Measurements from ENCODE around the gene ZNF581.

ZNF581 gene, protein sequence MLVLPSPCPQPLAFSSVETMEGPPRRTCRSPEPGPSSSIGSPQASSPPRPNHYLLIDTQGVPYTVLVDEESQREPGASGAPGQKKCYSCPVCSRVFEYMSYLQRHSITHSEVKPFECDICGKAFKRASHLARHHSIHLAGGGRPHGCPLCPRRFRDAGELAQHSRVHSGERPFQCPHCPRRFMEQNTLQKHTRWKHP

DNA sequence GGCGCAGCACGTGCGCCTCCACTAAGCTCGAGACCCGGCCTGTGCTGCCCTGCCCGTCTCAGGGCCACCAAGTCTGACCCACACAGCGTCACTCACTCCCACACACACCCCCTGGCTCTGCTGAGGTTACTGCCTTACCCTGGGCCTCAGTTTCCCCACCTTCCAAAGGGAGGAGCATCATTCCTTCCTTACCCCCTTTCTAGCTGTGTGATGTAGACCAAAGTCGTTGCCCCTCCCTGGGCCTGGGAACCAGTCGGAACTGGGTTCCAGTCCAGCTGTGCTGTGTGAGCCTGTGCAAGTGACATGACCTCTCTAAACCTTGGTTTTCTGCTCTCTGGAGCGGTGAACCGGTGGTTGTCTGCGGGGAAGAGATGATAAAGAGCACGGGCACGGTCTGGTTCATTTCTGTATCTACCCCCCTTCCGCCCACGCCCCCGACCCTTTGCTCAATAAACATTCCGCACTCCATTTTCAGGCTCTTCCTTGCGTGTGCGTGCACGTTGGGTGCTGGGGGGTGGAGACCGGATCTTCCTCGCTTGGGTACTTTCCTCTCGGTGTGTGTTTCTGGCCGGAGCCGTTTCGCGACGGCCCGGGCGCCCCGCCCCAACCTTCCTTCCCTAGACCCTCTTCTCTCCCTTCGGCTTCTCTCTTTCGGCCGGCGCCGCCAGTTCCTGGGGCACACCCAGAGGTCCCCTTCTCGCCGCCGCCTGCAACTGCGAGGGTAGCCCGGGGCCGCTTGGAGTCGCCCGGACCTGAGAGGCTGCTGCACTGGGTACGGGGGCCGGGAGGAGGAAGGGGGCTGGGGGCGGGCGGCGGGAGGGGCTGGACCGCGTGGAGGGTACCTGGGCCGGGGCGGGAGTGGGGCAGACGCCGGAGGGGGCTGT, at the start of gene ZNF581:
ZNF581 (plus strand) TSS at position 647 of the 884 bp plus-strand sequence. CDS start 923 bp downstream, outside the sequence.
- peak; percentile 69 for DNase-seq (ENCODE audit: low read depth)

DNA sequence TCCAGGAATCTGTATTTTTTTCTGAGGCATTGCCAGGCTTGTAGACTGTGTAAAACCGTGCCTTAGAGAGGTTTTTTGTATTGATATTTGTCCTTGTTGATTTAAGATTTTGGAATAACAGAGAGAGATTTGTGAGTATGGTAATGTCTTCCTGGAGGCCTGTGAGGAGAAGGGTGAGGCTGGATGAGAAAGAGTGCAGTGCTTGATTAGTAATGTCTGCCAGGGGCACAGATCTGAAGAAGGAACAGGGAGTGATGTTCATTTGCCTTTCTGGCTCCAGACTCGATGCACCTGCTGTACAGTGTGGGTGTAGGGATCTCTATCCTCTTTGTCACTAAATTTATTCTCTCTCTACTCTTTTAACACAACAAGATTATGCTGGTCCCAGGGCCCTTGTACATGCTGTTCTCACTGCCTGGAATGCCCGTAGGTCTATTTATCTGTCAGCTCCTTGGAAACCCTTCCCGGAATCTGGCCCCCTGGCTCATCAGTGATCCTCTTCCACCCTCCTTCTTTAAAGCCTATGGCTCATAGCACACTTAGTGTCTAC, 48.4 kb upstream of the ZNF581 start:
- no peak for DNase-seq (ENCODE audit: low read depth)

DNA sequence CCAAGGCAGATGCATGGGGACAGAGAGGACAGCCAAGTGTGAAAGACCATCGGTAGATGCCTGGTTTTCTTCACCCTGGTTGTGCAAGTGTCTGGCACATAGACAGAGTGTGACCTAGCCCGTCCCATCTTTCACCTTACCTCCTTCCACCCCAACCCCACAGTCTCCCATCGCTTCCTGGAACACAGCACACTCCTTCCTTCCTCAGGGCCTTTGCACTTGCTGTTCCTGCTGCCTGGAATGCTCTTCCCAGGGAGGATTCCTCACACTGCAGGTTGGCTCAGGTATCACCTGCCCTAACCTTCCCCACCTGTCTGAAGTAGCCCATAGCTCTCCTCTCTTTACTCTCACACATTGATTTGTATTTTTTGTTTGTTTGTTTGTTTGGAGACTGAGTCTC, 47.1 kb upstream of the ZNF581 start:
- no peak for DNase-seq (ENCODE audit: low read depth)

DNA sequence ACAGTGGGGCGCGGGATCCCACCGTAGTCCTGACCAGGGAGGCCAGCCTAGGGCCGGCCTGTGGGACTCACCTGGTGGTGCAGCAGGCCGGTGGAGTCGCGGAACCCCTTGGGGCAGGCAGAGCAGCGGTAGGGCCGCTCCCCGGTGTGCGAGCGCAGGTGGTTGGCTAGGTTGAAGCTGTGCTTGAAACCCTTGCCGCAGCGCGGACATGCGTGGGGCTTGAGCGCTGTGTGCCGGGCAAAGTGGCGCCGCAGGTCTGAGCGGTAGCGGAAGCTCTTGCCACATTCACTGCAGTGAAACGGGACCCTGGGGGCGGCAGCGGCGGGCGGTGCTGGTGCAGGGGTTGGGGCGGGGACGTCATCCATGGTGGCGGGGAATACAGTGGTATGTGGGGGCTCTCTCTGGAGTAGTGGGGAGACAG, 45.9 kb upstream of the ZNF581 start:
- no peak for DNase-seq (ENCODE audit: low read depth)

DNA sequence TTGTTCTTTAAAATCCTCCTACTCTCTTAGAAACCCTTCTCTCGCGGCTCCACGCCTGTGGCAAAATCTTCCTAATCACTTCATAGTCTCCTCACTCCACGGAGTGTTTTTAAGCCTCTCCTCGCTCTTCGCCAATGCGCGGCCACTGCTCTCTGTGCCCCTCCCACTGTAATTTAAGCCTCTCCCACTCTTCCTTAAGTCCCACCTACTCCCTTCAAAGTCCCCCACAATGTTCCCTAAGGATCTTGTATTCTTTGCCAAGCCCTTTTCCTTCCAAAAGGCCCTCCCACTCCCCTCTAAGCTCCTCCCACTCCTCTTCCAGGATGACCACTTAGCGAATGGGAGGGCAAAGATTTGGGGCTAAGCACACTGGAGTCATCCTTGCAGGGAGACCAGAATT, 45.4 kb upstream of the ZNF581 start:
- no peak for DNase-seq (ENCODE audit: low read depth)

DNA sequence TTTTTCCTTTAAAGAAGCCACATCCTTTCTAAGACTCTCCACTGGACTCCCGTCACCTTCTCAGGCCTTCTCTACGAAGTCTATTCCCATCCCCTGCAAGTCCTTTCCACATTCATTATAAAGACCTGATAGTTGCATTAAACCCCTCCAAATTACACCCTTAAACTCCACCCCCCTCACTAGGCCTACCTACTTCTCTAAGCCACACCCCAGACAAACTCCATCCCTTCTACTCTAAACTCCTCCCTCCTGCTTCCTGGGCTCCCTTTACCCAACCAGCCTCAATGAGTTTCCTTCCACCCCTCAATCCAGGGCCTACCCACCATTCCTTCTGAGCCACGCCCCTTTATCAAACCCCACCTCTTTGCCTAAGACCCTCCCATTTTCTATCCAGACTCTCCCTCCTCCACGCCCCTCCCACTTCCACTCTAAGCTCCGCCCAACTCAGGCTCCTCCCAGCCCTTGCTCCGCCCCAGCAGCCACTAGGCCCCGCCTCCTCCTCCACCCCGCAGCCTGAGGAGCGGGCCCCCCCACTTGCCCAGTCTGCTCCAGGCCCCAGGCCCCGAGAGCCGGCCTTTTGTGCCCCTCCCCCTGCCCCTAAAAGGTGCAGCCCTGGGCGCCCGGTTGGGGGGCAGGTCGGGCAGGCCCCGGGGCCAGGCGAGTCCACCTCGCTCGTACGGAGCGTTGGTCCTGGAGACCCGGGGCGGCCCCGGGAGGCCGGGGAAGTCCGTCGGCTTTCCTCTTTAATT, 44.6 kb upstream of the ZNF581 start:
- peak; percentile 85 for DNase-seq (ENCODE audit: low read depth)

DNA sequence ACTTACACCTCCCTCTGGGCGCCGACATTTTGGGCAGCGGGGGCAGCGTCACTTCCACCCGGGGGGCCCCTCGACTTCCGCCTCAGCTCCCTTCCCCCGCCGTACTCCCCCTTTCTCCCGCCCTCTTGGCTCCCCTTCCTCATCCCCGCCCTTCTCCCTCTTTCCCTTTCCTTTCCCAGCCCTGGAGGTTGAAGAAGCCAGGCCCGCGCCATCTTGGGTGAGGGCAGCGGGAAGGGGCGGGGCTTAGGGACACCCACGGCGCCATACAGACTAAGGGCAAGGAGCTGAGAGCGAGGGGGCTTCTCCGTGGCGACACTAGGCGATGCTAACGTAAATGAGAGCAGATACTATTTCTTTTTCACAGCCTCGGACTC, 44.0 kb upstream of the ZNF581 start, which contains the start of gene FIZ1:
FIZ1 (minus strand) TSS at position 50 of the 374 bp plus-strand sequence. CDS start 1,652 bp downstream, outside the sequence.
- DNase-seq (ENCODE audit: low read depth) = peak; percentile 94

DNA sequence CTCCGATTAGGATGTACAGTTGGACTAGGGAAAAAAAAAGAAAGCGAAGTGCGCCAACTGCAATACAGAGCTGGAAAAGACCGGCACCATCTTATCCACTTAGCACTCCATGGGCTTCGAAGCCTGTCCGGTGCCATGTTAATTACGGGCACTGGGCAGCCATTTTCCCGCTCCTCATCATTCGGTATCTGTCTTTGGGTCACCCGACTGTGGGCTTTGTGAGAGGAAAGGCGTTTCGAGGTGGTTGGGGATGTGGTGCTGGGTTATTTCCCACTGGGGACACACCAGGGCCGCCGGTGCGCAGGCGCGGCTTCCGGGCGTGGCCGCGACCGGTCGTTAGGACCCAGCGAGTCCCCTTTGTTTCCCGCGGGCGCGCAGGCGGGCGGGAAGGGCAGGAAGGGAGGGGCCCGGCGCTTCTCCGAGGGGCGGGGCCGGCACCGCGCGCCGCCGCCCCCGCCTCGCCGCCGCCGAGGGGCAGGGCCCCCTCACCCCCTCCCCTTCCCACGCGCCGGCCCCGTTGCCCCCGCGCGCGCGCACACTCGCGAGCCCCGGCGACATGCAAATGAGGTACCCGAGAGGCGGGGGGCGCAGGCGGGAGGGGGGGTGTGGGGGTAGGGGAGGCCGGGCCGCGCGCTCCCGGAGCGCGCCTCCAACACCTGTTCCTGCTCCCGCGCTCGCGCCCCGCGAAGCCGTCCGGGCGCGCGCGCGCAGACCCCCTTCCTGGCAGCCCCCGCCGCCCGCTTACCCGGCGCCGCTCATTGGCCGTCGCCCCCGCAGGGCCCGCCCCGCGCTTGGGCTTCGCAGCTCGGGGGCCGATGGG, 43.4 kb upstream of the ZNF581 start, which contains the start of gene ZNF524:
ZNF524 (plus strand) TSS at position 447 of the 820 bp plus-strand sequence. CDS start 1,825 bp downstream, outside the sequence.
- peak; percentile 78 for DNase-seq (ENCODE audit: low read depth)

DNA sequence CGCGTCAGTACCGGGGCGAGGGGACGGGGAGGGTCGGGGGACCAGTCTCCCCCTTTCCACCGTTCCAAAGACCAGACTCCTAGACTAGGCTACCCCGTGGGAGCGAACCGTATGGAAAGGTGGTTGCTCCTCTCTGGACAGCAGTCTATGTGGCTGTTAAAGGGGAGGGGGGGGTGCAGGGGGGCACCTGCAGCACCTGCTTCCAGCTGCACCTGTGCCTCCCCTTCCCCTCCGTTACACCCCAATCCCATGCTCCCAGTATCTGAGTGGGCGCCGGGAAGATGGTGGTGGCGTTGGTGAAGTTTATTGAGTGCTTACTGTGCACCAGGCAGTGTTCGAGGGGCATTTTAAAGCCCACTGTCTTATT, 42.8 kb upstream of the ZNF581 start:
- DNase-seq (ENCODE audit: low read depth) = no peak

DNA sequence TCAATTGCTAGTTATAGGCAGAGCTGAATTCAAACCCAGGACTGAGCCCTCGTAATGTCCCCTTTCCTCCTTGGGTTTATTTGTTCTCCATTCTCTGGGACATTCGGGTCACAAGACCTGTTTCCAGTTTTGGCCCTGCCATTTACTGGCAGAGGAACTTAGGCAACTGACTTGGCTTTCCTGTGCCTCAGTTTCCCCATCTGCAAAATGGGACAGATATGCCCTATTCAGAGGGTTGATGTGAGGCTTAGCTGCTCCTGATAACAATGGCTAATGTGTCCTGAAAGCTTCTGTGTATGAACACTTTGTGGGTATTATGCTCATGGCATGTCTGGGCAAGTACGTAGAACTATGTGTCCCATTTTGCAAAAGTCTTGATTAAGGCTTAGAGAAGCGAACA, 42.4 kb upstream of the ZNF581 start:
- DNase-seq (ENCODE audit: low read depth) = no peak

DNA sequence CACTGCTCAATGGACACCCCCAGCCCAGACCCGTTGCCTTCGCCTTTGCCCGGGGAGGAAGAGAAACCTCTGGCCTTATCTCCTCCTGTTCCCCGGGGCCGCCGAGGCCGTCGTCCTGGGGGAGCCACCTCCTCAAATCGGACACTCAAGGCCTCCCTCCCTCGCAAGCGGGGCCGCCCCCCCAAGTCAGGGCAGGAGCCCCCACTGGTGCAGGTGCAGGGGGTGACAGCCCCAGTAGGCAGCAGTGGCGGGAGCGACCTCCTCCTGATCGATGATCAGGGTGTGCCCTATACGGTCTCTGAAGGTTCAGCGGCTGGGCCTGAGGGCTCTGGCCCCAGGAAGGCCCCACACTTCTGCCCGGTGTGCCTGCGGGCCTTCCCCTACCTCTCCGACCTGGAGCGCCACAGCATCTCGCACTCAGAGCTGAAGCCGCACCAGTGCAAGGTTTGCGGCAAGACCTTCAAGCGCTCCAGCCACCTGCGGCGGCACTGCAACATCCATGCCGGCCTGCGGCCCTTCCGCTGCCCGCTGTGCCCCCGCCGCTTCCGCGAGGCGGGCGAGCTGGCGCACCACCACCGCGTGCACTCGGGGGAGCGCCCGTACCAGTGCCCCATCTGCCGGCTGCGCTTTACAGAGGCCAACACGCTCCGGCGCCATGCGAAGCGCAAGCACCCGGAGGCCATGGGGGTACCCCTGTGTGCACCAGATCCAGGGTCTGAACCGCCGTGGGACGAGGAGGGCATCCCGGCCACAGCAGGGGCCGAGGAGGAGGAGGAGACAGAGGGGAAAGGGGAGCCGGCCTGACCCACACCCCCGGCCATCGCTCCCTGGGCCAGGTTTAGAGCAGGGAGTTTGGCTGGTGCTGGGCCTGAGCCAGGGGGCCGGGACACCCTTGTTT, 41.1 kb upstream of the ZNF581 start:
- no peak for DNase-seq (ENCODE audit: low read depth)

DNA sequence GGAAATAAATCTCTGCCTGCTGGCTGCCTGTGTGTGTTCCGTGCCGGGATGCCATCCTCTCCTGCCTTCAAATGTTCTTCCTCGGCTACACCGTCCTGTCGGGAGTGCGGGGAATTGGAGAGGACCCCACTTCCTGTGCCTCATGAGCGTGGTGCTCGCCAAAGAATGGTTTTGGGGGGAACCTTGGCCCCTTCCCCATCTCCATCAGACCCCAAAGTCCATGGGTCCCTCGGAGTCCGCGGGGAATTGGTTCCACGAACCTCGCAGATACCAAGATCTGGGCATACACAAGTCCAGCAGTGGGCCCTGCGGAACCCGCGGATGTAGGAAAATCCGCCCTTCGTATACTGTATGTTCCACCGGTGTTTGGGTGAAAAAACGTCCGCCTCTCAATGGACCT, 40.3 kb upstream of the ZNF581 start:
- DNase-seq (ENCODE audit: low read depth) = no peak

DNA sequence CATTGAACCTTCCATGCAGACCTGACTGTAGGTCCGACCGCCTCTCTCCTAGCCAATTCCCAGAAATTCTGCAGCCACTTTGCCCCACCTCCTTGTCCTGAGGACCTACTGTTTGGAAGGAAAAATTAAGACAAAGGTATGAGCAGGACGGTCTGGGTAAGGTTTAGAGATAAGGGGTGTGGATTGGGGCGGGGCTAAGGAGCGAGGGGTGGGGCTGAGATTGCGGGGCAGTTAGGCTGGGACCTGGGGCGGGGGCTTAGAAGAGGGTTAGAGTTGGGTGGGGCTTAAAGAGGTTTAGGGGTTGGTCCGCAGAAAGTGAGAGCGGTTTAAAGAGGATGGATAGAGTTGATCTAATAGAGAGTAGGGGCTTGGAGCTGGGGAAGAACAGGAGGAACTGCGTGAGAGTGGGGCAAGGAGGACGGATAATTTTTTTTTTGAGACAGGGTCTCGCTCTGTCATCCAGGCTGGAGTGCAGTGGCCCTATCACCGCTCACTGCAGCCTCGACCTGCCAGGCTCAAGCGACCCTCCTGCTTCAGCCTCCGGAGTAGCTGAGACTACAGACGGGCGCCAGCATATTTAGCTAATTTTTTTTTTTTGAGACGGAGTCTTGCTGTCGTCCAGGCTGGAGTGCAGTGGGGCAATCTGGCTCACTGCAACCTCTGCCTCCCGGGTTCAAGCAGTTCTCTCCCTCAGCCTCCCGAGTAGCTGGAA, 39.7 kb upstream of the ZNF581 start:
- no peak for DNase-seq (ENCODE audit: low read depth)

DNA sequence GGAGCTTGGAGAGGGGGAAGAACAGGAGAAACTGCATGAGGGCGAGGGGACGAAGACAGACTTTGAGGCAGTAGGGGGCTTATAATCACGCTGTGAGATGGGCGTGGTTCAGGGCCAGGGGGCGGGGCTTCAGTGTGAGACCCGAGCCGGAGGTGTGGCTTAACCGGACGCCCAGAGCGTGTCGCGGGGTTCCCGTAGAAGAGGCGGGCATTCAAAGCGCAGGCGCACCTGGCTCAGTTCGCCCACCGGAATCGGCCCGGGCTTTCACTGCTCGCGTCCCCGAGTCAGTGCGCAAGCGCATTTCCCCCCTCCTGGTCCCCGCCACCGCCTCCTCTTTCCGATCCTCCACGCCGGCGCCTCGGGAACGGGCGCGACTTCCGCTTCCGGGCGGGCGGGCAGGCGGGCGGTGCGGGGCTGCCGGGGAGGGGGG, 38.2 kb upstream of the ZNF581 start:
- peak; percentile 99 for DNase-seq (ENCODE audit: low read depth)

DNA sequence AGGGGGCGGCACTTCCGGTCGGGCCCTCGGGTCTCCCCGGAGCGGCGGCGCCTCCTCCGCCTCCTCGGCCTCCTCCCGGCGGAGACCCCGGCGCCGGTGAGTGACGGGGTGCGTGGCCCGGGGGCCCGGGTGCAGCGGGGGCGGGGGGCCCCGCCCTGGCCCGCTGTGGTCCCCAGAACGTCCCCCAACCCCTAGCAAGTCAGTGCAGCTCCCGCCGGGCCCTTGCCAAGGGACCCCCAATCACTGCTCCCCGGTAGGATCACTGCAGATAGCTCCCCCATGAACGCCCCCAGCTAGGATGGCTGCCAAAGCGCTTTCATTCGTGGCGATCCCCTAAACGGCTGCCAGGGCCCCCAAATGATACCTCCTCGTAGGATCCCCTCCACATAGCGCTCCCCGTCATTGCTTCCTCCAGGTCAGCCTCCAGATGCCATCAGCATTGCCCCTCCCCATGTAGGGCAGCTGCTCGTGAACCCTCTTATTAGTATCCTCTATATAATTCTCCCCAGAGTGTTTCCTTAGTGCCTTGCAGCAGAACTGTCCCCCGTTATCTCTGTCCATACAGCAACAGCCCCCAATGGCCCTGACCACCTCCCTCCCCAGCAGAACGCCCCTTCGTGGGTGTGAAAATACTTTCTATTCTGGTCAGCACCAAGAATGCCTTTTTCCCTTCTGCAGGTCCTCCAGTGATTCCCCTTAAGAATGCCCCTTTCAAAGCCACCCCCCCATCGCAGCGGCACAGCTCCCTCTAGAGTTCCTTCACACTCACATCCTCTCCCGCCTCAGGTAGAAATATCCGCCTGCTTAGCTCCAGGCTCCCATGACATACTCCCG, 37.6 kb upstream of the ZNF581 start, which contains the start of gene ZNF865:
ZNF865 (plus strand) TSS at position 11 of the 834 bp plus-strand sequence. CDS start 7,972 bp downstream, outside the sequence.
- peak; percentile 56 for DNase-seq (ENCODE audit: low read depth)

DNA sequence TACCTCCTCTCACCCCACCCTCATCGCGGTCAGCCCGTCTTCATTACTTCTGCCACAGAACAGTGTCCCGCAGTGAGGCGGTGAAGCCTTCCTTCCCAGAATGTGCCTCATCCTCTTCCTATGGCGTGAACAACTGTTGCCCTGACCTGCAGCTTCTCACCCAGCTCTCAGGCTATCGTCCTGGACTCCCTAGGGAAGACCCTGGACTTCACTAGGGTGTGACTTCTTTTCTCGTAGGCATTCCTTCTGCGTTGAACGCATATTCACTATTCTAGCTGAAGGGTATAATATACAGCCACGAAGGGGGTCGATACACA, 37.0 kb upstream of the ZNF581 start:
- DNase-seq (ENCODE audit: low read depth) = no peak

DNA sequence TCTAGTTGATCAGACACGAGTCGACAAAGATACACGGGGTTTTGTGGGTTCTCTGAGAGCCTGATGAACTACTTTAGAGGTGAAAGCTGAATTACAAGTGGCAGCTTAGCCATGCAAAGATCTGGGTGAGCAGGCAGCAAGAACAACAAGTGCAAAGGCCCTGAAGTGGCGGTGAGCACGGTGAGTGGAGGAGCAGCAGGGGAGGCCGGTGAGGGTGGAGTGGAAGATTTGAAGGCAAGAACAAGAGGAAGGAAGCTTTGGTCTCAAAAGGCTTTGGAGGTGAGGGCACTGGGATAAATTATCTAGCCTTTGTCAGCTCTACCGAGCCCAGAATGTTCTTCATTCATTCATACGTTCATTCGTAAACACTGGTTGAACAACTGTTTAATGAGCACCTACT, 36.6 kb upstream of the ZNF581 start:
- DNase-seq (ENCODE audit: low read depth) = no peak

DNA sequence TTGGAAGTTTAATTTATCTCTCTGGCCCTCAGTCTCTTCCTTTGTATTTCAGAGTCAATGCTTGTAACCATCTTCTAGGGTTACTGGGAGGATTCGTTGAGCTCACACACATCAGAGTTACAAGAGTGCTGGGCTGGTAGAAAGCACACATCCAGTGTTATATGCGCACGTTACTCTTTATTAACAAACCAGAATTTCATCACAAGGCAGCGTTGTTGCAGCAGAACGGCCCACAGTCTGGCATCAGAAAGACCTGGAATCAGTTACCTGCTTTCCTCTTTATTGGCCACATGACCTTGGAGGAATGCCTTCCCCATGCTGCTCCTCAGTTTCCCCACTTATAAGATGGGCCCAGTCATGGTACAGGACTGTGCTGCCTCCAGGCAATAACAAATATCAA, 34.1 kb upstream of the ZNF581 start:
- DNase-seq (ENCODE audit: low read depth) = no peak

All from stimulated activated CD4-positive, alpha-beta T cell treated with anti-CD3 and anti-CD28 coated beads, Interleukin-2, amount 100 ng/mL, for 4 hours (primary cell).